HG02938 (cell line): Measurements from ENCODE around the gene CD177.
"Not testable (repeated sequence)": the region's sequence is repeated elsewhere in the genome, so short reads cannot be mapped to it uniquely, and the experiment has no call there.

Experiments used
- ATAC-seq: cut with Tn5 transposase; IDR thresholded peaks from one replicate; pipeline ENCODE4 v1.9.1; 2021; ENCODE audit warnings: mild to moderate bottlenecking, moderate library complexity; ENCODE audit not compliant: unreplicated experiment

Gene CD177

DNA sequence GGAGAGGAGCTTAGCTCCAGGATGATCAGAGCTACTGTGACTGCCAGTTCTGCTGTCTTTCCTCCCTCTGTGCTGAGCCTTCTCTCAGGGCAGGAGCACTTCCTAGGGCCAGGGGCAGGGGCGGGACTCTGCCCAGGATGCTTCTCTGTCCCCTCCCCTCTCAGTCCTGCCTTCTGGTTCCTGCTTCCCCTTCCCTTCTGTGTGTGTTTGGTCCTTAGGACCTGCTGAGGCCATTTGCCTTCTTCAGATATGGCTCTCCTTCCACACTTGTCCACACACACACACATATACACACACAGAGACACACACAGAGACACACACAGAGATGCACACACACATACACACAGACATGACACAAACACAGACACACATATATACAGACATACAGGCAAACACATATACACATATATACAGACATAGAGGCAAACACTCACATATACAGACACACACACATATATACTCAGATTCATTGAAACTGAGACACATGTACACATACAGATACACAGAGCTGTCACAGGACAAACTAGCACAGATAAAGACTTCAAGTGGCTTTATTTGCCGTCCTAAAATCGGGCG lies 22.0 kb upstream of the CD177 start:
- no peak for ATAC-seq

- ATAC-seq, result no peak
Measured at GRCh38 chr19:43332058-43332922, 21.2 kb upstream of the CD177 start.

DNA sequence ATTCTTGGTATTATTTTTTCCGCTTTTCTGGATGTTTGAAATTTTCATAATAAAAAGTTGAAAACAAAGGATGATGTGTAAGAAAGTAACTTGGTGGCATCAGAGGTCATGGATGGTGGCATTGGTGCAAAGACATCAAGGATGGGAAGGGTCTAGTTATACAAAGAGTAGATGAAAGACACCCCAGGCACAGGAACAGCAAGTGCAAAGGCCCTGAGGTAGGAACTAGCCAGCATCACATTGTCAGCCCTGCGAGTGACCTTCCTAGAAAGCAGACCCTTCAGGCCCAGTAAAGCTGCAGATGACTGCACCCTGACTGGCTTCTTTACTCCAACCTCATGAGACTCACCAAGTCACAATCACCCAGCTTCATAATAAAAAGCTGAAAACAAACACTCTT lies 17.0 kb upstream of the CD177 start:
- not testable (repeated sequence) for ATAC-seq

DNA sequence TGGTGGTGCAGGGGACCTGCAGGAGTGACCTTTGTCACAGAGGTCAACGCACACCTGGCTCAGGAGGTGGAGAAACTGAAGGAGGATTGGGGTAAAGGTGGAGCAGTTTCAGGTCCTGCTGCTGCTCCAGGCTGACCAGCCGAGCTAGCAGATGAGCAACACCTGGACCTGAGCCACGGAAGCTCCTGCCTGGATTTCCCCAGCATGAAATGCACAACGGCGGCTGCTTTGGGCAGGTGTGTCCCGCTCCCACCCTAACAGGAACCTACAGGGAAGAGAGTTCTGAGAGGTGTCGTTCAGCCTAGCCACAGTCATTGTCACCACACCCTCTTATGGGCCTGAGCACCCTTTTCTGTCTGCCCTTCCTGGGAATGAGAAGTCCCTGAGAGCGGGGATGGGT lies 15.7 kb upstream of the CD177 start:
- no peak for ATAC-seq

- no peak for ATAC-seq
Measured at GRCh38 chr19:43338530-43338929, 15.0 kb upstream of the CD177 start.

DNA sequence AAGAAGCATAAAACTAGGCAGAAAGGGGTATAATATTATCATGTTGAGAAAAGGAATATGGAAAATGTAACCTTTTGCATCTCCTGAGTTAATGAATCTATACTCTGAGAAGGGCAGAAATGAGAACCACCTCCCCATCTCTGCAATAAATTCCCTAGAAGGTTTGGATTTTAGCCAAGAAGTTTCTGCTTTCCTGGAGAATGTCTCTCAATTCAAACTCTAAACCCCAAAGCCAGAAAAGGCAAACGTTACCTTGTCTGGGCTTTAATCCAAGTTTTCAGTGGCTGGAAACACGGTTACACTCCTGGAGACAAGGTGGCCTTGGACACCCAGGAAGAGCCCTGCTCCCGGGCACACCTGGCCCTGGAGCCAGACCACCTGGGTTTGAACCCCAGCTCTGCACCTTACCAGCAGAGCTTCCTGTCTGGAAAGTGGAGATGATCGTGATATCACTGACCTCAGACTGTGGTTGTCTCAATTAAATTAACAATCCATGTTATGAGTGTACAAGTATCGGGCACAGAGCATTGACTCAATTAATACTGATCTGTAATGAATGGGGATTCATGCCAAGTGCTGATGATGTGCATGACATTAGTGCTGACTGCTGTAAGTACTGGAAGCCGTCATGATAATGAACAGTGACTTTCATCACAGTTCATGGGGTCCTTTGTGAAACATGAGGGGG lies 14.1 kb upstream of the CD177 start:
- ATAC-seq, result not testable (repeated sequence)

DNA sequence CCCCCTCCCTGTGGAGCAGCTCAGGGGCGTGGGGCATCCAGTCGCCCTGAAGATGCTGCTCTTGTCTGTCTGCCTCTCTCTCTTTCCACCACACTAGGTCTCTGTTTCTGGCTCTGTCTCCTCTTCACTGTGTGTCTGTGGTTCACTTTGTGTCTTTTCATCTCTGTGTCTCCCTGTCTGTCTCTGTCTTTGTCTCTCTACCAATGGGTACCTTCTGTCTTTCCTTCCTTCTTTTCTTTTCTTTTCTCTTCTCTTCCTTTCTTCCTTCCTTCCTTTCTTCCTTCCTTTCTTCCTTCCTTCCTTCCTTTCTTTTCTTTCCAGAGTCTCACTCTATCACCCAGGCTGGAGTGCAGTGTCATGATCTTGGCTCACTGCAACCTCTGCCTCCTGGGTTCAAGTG lies 13.4 kb upstream of the CD177 start:
- not testable (repeated sequence) for ATAC-seq

DNA sequence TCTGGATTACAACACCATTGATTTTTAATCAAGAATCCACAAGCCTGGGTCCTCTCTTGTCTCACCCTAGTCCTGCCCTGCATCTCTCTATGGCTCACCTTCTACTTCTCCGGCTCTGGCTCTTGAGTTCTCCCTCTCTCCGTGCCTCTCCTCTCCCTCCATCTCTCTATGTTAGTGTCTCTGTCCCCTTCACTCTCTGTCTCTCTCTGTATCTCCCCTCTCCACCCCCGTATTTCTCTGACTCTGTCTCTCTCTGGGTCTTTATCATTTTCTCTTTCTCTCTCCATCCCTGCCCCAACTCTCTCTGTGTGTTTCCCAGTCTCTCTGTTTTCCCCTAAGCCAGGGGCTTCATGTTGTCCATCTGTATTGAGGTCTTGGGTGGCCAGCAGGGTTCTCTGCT lies 12.4 kb upstream of the CD177 start:
- ATAC-seq, result not testable (repeated sequence)

DNA sequence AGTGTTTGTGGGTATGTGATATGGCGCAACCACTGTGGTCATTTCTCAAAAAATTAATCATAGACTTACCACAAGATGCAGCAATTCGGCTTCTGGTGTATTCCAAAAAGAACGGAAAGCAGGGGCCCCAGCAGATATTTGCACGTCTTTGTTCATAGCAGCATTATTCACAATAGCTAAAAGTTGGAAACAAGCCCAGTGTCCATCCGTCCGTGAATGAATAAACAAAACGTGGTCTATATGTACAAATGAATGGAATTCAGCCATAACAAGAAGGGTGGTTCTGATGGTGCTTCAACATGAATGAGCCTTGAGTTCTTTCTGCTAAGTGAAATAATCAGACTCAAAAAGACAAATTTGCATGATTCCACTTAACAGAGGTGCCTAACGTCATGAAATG lies 11.4 kb upstream of the CD177 start:
- not testable (repeated sequence) for ATAC-seq

GRCh38 chr19:43344347-43344925 lies 9.1 kb upstream of the CD177 start:
- ATAC-seq, result not testable (repeated sequence)

DNA sequence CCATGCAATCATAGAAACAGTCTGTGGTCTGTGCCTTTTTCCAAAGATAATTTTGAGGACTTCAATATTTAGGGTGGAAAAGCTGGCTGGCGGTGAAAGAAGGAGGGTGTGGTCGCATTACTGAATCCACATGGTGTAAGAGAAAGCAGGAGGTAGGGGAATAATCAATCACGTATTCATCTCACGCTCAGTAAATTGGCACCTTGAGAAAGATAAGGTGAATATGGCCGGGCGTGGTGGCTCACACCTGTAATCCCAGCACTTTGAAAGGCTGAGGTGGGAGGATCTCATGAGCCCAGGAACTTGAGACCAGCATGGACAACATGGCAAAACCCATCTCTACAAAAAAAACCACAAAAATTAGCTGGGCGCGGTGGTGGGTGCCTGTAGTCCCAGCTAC lies 3.7 kb upstream of the CD177 start:
- not testable (repeated sequence) for ATAC-seq

- ATAC-seq, result no peak
Measured at GRCh38 chr19:43351998-43352746, 1.3 kb upstream of the CD177 start.

- ATAC-seq, result no peak
Measured at GRCh38 chr19:43354305-43354627, 780 bp downstream of the CD177 start.

DNA sequence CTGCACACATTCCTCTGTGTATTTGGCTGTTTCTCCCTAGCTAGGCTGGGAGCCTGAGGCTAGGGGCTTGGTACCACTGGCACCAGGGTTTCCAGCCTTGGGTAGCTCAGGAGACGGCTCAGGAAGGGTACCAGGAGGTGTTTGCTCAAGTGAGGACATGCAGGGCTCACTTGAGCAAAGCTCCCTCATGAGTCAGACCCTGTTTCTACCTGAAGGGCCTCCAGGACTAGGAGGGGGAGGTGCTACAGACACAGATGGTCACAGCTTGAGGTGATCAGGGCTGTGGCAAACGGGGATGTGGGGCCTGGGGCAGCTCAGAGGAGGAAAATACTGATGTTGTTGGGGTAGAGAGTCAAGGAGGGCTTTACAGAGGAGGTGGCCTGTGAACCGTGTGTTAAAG lies 3.3 kb downstream of the CD177 start:
- not testable (repeated sequence) for ATAC-seq

DNA sequence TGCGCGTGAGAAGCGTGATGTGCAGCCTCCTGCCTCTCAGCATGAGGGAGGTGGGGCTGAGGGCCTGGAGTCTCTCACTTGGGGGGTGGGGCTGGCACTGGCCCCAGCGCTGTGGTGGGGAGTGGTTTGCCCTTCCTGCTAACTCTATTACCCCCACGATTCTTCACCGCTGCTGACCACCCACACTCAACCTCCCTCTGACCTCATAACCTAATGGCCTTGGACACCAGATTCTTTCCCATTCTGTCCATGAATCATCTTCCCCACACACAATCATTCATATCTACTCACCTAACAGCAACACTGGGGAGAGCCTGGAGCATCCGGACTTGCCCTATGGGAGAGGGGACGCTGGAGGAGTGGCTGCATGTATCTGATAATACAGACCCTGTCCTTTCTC lies 8.7 kb downstream of the CD177 start:
- ATAC-seq, result no peak

DNA sequence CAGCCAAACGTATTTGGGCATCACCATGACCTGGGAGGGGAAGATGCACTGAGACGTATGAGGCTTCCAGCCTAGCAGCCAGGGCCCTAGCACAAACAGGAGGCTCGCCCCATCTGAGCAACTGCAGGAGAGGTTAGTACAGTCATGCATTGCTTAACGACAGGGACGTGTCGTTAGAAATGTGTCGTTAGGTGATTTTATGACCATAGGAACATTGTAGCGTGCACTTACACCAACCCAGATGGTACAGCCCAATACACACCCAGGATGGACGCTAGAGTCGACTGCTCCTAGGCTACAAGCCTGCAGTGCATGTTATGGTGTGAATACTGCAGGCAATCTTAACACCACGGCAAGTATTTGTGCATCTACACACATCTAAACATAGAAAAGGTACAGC lies 9.3 kb downstream of the CD177 start:
- ATAC-seq, result no peak

DNA sequence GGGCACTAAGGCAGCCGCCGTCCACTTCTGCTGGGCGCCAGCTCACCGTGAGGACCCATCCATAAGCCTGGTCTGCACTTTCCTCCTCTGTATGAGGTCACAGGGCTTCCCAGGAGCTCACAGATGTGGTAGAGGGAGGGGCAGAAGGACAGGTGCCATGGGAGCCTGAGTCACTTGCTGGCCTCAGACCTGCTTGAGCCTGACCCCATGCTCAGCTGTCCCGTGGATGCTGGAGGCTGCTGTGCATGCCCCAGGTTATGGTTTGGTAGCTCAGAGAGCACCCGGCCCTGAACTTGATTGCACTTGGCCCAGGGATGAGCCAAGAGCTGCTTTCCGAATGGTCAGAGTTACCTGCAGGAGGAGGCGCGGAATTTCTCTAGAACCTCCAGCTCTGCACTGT lies 12.2 kb downstream of the CD177 start:
- ATAC-seq, result not testable (repeated sequence)

- ATAC-seq, result no peak
Measured at GRCh38 chr19:43367822-43368221, 14.3 kb downstream of the CD177 start.

- ATAC-seq, result not testable (repeated sequence)
Measured at GRCh38 chr19:43368897-43369296, 15.4 kb downstream of the CD177 start.

DNA sequence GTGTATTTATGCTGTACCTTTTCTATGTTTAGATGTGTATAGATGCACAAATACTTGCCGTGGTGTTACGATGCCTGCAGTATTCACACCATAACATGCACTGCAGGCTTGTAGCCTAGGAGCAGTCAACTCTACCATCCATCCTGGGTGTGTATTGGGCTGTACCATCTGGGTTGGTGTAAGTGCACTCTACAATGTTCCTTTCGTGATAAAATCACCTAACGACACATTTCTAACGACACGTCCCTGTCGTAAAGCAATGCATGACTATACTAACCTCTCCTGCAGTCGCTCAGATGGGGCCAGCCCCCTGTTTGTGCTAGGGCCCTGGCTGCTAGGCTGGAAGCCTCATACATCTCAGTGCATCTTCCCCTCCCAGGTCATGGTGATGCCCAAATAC lies 18.4 kb downstream of the CD177 start:
- no peak for ATAC-seq

DNA sequence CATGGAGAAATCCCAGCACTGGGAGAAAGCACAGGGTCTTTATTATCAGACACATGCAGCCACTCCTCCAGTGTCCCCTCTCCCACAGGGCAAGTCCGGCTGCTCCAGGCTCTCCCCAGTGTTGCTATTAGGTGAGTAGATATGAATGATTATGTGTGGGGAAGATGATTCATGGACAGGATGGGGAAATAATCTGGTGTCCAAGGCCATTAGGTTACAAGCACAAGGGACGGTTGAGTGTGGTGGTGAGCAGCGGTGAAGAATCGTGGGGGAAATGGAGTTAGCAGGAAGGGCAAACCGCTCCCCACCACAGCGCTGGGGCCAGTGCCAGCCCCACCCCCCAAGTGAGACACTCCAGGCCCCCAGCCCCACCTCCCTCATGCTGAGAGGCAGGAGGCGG lies 19.0 kb downstream of the CD177 start:
- ATAC-seq, result no peak
